HG03196 (cell line): ENCODE measurements around the gene PEX26.

Experiments used
- ATAC-seq: cut with Tn5 transposase; IDR thresholded peaks from one replicate; pipeline ENCODE4 v1.9.1; 2021; ENCODE audit not compliant: unreplicated experiment

Gene PEX26

DNA sequence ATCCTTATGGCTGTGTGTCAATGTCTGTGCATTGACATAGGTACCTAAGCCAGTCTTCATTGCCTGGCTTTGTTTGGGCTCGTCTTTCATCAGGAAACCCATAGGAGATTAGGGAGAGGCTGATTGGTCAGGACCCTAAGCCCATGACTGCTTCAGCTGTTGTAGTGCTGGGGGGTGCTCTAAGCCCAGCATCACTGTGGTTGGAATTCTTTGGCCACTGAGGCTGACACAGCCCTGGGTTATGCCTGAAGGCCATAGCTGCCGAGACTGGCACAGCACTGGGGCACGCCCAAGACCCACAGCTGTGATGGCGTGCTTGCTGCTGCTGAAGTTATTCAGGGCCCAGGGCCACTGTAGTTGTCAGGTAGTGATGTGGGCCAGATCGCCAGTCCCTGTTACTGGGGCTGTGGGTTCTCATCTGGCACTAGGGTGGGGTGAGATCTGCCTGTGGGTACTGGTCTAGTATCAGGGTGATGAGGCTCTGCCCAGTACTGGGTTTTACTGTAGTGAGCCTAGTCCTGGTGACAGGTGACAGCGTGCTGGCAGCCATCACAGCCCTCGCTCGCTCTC is 77.1 kb downstream of the PEX26 start:
- no peak for ATAC-seq
